ENCODE measurements around the gene TBC1D22B. TPM values are rescaled to one million over a fixed set of nuclear protein-coding genes. Genes with fewer than 3 reads are reported as not detected.

Gene TBC1D22B
- total and polyA plus RNA-seq, 8 donors: 3.5 to 16.3 (median 6.2) TPM

- H3K27me3 ChIP-seq: no peaks in the 10 kb centered on the region
- no peaks in the 10 kb centered on the region for H3K4me1 ChIP-seq
- H3K4me3 ChIP-seq: no peak overlapping the region
- intact Hi-C loops (cut with DNase I; ENCODE audit: low total_unique reads): no loop called here
- 81 to 96% (median 87%) methylated on average over 1 of the region's 1 CpG for WGBS, 5 donors
- no peak overlapping the region for H3K27ac ChIP-seq
- H3K36me3 ChIP-seq: peaks cover 14 to 78% (median 69%) of the 10 kb centered on the region in 4 donors
- H3K9me3 ChIP-seq: no peaks in the 10 kb centered on the region
- no peak for DNase-seq
- TF ChIP-seq CTCF (IDR thresholded peaks at IDR 0.05) (no peak), POLR2A (IDR thresholded peaks at IDR 0.05) (no peak), POLR2AphosphoS5 (IDR thresholded peaks at IDR 0.05) (no peak), EP300 (IDR thresholded peaks at IDR 0.05) (no peak)
These were observed 44.6 kb downstream of the TBC1D22B start for GRCh38 chr6:37302086-37302686.

DNA sequence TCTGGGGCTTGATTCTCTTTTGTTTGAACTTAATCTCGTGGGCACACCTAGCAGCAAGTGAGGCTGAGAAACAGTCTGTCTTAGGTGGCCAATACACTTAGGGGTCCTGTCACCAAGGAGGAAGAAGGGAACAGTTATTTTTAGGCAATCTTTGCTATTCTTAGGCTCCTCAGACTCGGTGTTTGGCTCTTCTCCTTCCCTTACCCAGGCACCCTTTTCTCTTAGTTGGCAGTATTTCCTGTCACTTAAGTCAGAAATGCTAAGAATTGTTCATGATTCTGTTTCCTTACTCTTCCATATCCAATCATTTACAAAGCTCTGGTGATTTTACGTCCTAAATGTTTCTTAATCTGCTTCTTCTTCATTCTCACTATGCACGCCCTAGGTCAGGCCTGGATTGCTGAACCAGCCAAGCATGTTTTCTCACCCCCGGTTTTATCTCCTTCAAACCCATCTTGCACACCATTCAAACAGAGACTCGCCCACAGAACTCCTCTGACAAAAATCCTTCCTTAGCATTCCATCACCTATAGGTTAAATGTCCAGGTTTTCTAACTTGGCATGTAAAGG is 45.6 kb downstream of the TBC1D22B start:
- 58 to 71% (median 66%) methylated on average over 6 of the region's 6 CpGs for WGBS, 5 donors
- Histone ChIP-seq H3K27ac (no peak overlapping the region), H3K27me3 (no peaks in the 10 kb centered on the region), H3K9me3 (no peaks in the 10 kb centered on the region), H3K36me3 (peaks cover 14 to 68% (median 60%) of the 10 kb centered on the region in 4 donors), H3K4me1 (peaks cover 0 to 4% (median 0%) of the 10 kb centered on the region in 4 donors), H3K4me3 (no peak overlapping the region)
- no peak for TF ChIP-seq EP300 (IDR thresholded peaks at IDR 0.05)
- no peak for TF ChIP-seq POLR2A (IDR thresholded peaks at IDR 0.05)
- TF ChIP-seq POLR2AphosphoS5 (IDR thresholded peaks at IDR 0.05): no peak
- TF ChIP-seq CTCF (IDR thresholded peaks at IDR 0.05): no peak
- intact Hi-C loops (cut with DNase I; ENCODE audit: low total_unique reads): no loop called here
- DNase-seq: no peak

- intact Hi-C loops (cut with DNase I; ENCODE audit: low total_unique reads): no loop called here
- Histone ChIP-seq H3K4me1 (peaks cover 0 to 12% (median 3%) of the 10 kb centered on the region in 4 donors), H3K9me3 (no peaks in the 10 kb centered on the region), H3K36me3 (peaks cover 14 to 65% (median 55%) of the 10 kb centered on the region in 4 donors), H3K27ac (no peak overlapping the region), H3K4me3 (no peak overlapping the region), H3K27me3 (no peaks in the 10 kb centered on the region)
- 52 to 63% (median 58%) methylated on average over 3 of the region's 3 CpGs for WGBS, 5 donors
- DNase-seq: peak in 1 of 2 donors; percentile 63
- TF ChIP-seq CTCF (IDR thresholded peaks at IDR 0.05) (peak in 1 of 7 experiments; percentile 28), EP300 (IDR thresholded peaks at IDR 0.05) (no peak)
These were observed 46.4 kb downstream of the TBC1D22B start for GRCh38 chr6:37303891-37304503.

DNA sequence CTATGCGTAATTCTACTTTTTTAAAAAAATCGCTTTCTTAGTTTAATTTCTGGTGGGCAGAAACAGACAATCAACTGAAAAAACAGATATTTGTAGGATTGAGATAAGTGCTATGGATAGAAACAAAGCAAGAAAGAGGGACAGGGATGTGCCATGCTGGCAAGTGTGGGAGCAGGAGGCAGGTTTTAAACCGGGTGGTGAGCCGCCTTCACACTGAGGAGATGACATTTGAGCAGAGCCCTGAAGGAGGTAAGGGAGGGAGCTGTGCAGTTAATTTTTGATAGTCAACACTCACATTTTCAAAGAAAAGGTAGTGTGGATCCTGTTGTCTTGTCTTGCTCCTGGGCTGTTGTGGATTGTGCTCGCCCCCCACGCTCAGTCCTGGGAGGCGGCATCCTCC is 47.2 kb downstream of the TBC1D22B start:
- Histone ChIP-seq H3K27ac (no peak overlapping the region), H3K9me3 (no peaks in the 10 kb centered on the region), H3K4me3 (no peak overlapping the region), H3K27me3 (no peaks in the 10 kb centered on the region), H3K36me3 (peaks cover 14 to 62% (median 51%) of the 10 kb centered on the region in 4 donors), H3K4me1 (peaks cover 0 to 14% (median 5%) of the 10 kb centered on the region in 4 donors)
- WGBS, 5 donors: 95 to 99% (median 97%) methylated on average over 7 of the region's 7 CpGs
- DNase-seq: no peak
- intact Hi-C loops (cut with DNase I; ENCODE audit: low total_unique reads): no loop called here
- TF ChIP-seq POLR2A (IDR thresholded peaks at IDR 0.05) (no peak), POLR2AphosphoS5 (IDR thresholded peaks at IDR 0.05) (no peak), CTCF (IDR thresholded peaks at IDR 0.05) (no peak), EP300 (IDR thresholded peaks at IDR 0.05) (no peak)
